Glutamatergic neuron (in vitro differentiated cells): ENCODE results near the gene PTPRT. TPM values are rescaled to one million over a fixed set of nuclear protein-coding genes. Genes with fewer than 3 reads are reported as not detected.

Experiments used
- DNase-seq: peaks from one replicate; pipeline ENCODE4 v3.0.0; 2022
- H3K27ac Mint-ChIP-seq: one replicate; pipeline ENCODE4 v1.8.0; 2020; ENCODE audit warnings: mild to moderate bottlenecking, mixed read lengths, inconsistent platforms; ENCODE audit not compliant: unreplicated experiment
- H3K27me3 Mint-ChIP-seq: one replicate; pipeline ENCODE4 v1.8.0; 2020; ENCODE audit warnings: mild to moderate bottlenecking, moderate library complexity, mixed read lengths, inconsistent platforms; ENCODE audit not compliant: unreplicated experiment
- H3K36me3 Mint-ChIP-seq: one replicate; pipeline ENCODE4 v1.8.0; 2020; ENCODE audit warnings: mild to moderate bottlenecking, mixed read lengths, inconsistent platforms; ENCODE audit not compliant: unreplicated experiment
- H3K4me1 Mint-ChIP-seq: one replicate; pipeline ENCODE4 v1.8.0; 2020; ENCODE audit warnings: mild to moderate bottlenecking, low read depth, mixed read lengths, inconsistent platforms; ENCODE audit not compliant: unreplicated experiment
- H3K4me3 Mint-ChIP-seq: one replicate; pipeline ENCODE4 v1.8.0; 2020; ENCODE audit warnings: mild to moderate bottlenecking, mixed read lengths, inconsistent platforms; ENCODE audit not compliant: unreplicated experiment
- H3K9me3 Mint-ChIP-seq: one replicate; pipeline ENCODE4 v1.8.0; 2020; ENCODE audit warnings: mild to moderate bottlenecking, moderate library complexity, mixed read lengths, inconsistent platforms; ENCODE audit not compliant: unreplicated experiment
- CTCF ChIP-seq: fragments of 200-600 bp; sonication (generic); IDR thresholded peaks from one replicate; pipeline ENCODE4 v1.5.0; 2021; ENCODE audit not compliant: partially characterized antibody, unreplicated experiment
- total RNA-seq: library from RNA; stranded (reverse); fragmentation: NEBNext Ultra II Directional; extraction: Animal tissue kit (Norgen Biotek cat#: 25700); gene quantifications from one replicate; pipeline ENCODE4 v1.2.1, GENCODE V29; 2021; ENCODE audit not compliant: unreplicated experiment

Gene PTPRT
- total RNA-seq, 1 donor from 2014 or later, result 1.9 TPM

- DNase-seq, result no peak
- no peak overlapping the region for H3K27ac Mint-ChIP-seq
- no peak for TF ChIP-seq CTCF
- no peaks in the 10 kb centered on the region for H3K4me1 Mint-ChIP-seq
- peaks cover 2% of the 10 kb centered on the region for H3K9me3 Mint-ChIP-seq
- peaks cover 1% of the 10 kb centered on the region for H3K27me3 Mint-ChIP-seq
- H3K4me3 Mint-ChIP-seq, result no peak overlapping the region
- H3K36me3 Mint-ChIP-seq, result no peaks in the 10 kb centered on the region
These were observed 930.3 kb downstream of the PTPRT start for GRCh38 chr20:42259389-42259788.

GRCh38 chr20:42258564-42259302 is 931.0 kb downstream of the PTPRT start:
- Mint-ChIP-seq H3K4me3 (no peak overlapping the region), H3K27ac (no peak overlapping the region), H3K9me3 (peaks cover 2% of the 10 kb centered on the region), H3K36me3 (no peaks in the 10 kb centered on the region), H3K27me3 (peaks cover 1% of the 10 kb centered on the region), H3K4me1 (no peaks in the 10 kb centered on the region)
- DNase-seq, result no peak
- no peak for TF ChIP-seq CTCF

GRCh38 chr20:42255821-42256220 is 933.9 kb downstream of the PTPRT start:
- no peak for TF ChIP-seq CTCF
- Mint-ChIP-seq H3K4me1 (no peaks in the 10 kb centered on the region), H3K36me3 (no peaks in the 10 kb centered on the region), H3K27ac (no peak overlapping the region), H3K27me3 (peaks cover 1% of the 10 kb centered on the region), H3K9me3 (no peaks in the 10 kb centered on the region), H3K4me3 (no peak overlapping the region)
- DNase-seq, result no peak

DNA sequence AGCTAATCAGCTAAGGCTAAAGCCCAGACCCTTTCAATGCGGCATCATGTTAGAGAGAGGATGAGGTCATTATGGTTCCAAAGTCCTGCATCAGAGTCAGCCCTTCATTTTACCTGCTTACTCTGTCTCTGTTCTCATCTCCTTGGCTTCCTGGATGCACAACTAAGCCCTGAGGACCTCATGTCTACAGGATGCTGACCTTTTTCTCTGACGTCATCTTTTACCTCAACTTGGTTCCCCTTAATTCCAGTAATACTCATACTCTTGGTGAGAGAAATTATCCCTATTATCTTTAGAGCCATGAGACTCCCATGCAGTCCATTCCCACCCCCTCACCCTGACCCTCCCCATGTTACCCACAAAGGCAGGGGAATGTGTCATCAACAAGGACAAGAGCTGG is 935.0 kb downstream of the PTPRT start:
- Mint-ChIP-seq H3K4me1 (no peaks in the 10 kb centered on the region), H3K4me3 (no peak overlapping the region), H3K27ac (no peak overlapping the region), H3K36me3 (no peaks in the 10 kb centered on the region), H3K9me3 (no peaks in the 10 kb centered on the region), H3K27me3 (peaks cover 1% of the 10 kb centered on the region)
- no peak for DNase-seq
- TF ChIP-seq CTCF, result no peak

- Mint-ChIP-seq H3K27ac (no peak overlapping the region), H3K4me3 (no peak overlapping the region), H3K4me1 (no peaks in the 10 kb centered on the region), H3K27me3 (peaks cover 4% of the 10 kb centered on the region), H3K36me3 (peaks cover 4% of the 10 kb centered on the region), H3K9me3 (no peaks in the 10 kb centered on the region)
- DNase-seq, result no peak
- no peak for TF ChIP-seq CTCF
These were observed 937.6 kb downstream of the PTPRT start for GRCh38 chr20:42252116-42252515.
